ACC112 (cell line): ENCODE results near the gene RGS3.

Experiments
- H2AFZ ChIP-seq: fragments of 200-600 bp; sonication (generic); one replicate; pipeline ENCODE4 v1.6.0; 2017; ENCODE audit warnings: antibody characterized with exemption, low read length; ENCODE audit not compliant: unreplicated experiment
- H3K27ac ChIP-seq: fragments of 200-600 bp; sonication (generic); 2 replicates; pipeline ENCODE4 v1.5.1; 2014; ENCODE audit warnings: low read depth, mild to moderate bottlenecking, antibody characterized with exemption, low read length, moderate library complexity
- H3K27me3 ChIP-seq: fragments of 200-600 bp; sonication (generic); 2 replicates; pipeline ENCODE4 v1.6.1; 2014; ENCODE audit warnings: mild to moderate bottlenecking, antibody characterized with exemption, low read length, moderate library complexity, mixed read lengths; ENCODE audit not compliant: insufficient read depth
- H3K36me3 ChIP-seq: fragments of 200-600 bp; sonication (generic); 2 replicates; pipeline ENCODE4 v1.6.1; 2016; ENCODE audit warnings: mild to moderate bottlenecking, antibody characterized with exemption, low read length, moderate library complexity, mixed read lengths; ENCODE audit not compliant: insufficient read depth
- H3K4me1 ChIP-seq: fragments of 200-600 bp; sonication (generic); one replicate; pipeline ENCODE4 v1.6.1; 2016; ENCODE audit warnings: low read length, mixed read lengths; ENCODE audit not compliant: insufficient read depth, unreplicated experiment, control insufficient read depth
- H3K4me3 ChIP-seq: fragments of 200-600 bp; sonication (generic); 2 replicates; pipeline ENCODE4 v1.5.1; 2014; ENCODE audit warnings: mild to moderate bottlenecking, low read depth, low read length
- H3K79me2 ChIP-seq: fragments of 200-600 bp; sonication (generic); one replicate; pipeline ENCODE4 v1.6.0; 2016; ENCODE audit warnings: low read length; ENCODE audit not compliant: control insufficient read depth, unreplicated experiment, insufficient read depth

The RGS3 gene

DNA sequence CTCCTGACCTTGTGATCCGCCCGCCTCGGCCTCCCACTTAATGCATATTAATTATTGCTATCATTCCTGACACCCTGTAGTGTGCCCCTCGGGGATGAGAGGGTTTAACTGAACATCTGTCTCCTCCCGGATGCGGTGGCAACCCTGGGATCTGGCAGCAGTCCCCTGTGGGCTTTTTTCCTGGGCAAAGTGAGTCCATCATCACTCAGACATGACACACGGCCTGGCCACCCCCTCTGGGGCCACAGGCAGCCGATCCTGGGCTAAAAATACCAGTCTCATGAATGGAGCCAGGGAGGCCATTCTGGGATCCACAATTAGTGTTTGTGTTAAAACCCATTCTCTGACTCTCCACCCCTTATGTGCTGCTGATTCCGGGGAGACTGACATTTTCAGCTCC lies 161.2 kb downstream of the RGS3 start:
- Histone ChIP-seq H3K4me1 (peaks cover 51% of the 10 kb centered on the region), H3K27me3 (no peaks in the 10 kb centered on the region), H3K27ac (no peak overlapping the region; the same call in 1 of the 2 replicates), H3K79me2 (no peaks in the 10 kb centered on the region), H3K36me3 (no peaks in the 10 kb centered on the region), H2AFZ (no peak overlapping the region), H3K4me3 (no peak overlapping the region)

DNA sequence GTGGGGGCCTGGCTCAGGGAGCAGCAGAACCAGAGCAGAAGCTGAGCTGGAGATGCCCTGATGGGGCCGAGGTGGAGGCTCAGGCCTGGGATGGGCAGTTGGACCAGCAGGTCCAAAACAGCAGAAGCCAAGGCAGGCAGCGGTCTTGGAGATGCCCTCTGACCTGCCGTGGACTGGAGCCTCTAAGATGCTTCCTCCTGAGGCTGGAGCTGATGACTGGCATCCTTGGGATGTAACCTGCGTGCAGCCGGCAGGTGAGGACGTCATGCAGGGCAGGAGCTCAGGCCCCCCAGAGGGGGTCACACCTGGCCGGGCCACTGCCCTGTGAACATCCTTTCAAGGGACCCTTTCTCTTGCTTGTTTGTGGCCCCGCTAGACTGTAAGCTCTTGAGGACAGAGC lies 162.0 kb downstream of the RGS3 start:
- Histone ChIP-seq H3K79me2 (no peaks in the 10 kb centered on the region), H2AFZ (no peak overlapping the region), H3K27ac (no peak overlapping the region), H3K36me3 (no peaks in the 10 kb centered on the region), H3K27me3 (no peaks in the 10 kb centered on the region), H3K4me3 (no peak overlapping the region), H3K4me1 (peaks cover 43% of the 10 kb centered on the region)

DNA sequence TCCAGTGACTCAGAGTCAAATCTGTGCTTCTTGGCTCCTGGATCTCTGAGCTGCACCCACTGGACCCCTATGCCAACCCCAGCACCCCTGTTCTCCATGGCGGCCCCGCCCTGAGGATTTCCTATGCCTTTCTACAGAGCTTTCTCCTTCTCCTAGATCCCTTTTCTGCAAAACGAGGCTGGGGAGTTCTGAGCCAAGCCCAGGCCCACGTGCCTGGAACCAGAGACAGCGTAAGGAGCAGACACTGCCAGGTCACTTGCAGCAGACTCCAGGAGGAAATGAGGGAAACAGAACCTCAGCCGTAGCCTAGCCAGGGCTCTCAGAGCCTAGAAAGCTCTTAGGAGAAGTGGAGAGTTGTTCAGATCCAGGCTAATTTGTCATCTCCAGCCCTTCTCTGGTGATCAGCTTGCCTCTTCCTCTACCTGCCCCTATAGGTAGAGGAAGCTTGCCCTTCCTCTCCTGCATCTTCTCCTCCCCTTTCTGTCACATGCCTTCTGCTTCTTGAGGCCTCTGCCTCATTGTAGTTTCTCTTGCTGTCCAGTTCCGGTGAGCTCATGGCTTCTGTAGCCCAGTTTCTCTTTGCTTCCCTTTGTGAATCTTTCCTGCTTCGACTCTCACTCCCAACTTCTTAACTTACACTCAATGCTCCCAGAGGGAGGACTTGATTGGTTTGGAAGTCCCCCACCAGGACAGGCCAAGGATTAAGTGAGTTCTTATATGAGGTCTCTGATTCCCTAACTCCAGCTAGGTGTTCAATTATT lies 163.4 kb downstream of the RGS3 start:
- Histone ChIP-seq H3K4me3 (no peak overlapping the region), H3K27ac (no peak overlapping the region), H3K27me3 (no peaks in the 10 kb centered on the region), H3K4me1 (peaks cover 34% of the 10 kb centered on the region), H2AFZ (no peak overlapping the region), H3K36me3 (no peaks in the 10 kb centered on the region), H3K79me2 (no peaks in the 10 kb centered on the region)

DNA sequence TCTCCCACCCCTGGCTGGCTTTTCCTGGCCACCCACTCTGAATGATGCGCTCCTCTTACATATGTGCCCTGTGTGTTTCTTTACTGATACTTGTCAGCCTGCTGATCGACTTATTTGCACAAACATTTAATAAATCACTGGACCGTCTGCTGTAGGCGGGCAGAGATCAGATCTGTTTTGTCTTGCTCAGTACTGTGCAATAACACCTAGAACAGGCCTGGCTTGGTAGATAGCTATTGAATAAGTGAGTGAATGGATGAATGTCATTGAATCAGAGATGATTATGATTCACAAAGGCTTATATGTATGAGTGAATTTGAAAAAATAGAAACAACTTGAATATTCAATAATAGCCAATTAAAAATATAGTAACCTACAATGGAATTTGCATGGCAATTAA lies 165.1 kb downstream of the RGS3 start:
- H3K79me2 ChIP-seq: no peaks in the 10 kb centered on the region
- H3K27me3 ChIP-seq: no peaks in the 10 kb centered on the region
- H3K36me3 ChIP-seq: no peaks in the 10 kb centered on the region
- H3K4me3 ChIP-seq: no peak overlapping the region
- no peak overlapping the region for H2AFZ ChIP-seq
- H3K27ac ChIP-seq: no peak overlapping the region
- peaks cover 29% of the 10 kb centered on the region for H3K4me1 ChIP-seq

DNA sequence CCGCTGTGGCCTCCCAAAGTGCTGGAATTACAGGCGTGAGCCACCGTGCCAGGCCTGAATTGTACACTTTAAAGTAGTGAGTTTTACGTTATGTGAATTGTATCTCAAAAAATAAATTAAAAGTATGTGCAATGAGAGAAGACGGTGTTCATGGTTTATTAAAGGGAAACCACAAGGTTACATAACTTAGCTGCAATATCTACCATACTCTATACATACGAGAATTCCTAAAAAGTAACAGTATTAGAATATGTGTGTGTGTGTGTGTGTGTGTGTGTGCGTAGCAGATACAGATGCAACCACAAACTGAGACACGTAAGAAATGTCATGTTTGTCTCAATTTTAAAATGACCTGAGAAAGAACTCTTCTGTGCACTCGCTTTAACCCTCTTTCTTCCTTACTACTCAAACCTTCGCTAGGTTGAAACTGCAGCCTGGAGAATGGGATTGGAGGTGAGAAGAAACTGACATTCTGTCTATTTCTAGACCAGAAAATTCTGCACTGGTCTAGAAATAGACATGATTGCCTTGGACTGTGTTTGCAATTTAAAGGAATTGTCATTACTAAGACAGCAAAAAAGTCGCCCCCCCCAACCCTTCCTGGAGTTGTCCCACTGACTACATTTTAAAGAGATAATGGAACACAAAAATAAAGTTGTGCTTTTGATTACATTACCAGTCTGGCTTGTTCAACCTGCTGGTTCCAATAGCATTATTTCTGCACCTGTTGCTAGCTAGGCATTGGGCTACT lies 167.0 kb downstream of the RGS3 start:
- Histone ChIP-seq H3K36me3 (no peaks in the 10 kb centered on the region), H3K79me2 (no peaks in the 10 kb centered on the region), H2AFZ (no peak overlapping the region), H3K4me3 (no peak overlapping the region), H3K4me1 (peaks cover 16% of the 10 kb centered on the region), H3K27ac (no peak overlapping the region), H3K27me3 (no peaks in the 10 kb centered on the region)

DNA sequence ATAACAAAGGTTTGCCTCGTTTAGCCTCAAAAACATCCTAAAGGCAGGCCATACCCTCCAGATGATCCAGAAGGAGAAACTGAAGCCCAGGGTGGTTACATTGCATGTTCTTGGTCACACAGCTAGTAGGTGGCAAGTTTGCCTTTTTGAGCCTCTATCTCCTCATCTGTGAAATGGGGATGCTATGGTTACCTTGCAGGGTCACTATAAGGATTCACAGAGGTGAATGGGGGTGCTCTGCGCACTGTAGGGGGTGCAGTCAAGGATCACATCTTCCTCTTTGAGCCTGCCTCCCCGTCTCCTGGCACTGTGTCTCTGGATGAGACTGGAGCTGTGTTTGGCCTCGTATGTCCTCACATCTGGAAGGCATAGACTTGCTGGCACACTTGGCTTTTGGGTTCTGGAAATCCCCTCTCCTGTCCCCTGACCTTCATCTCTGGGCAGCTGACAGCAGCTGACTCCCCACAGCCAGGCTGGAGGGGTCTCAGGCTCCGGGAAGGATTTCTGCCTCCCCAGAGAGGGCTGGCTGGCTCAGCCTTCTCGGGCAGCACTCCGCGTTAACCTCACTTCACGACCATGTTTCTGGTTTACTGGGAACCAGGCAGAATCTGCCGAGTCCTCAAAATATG lies 167.7 kb downstream of the RGS3 start:
- H2AFZ ChIP-seq: no peak overlapping the region
- H3K4me3 ChIP-seq: no peak overlapping the region
- H3K79me2 ChIP-seq: no peaks in the 10 kb centered on the region
- no peaks in the 10 kb centered on the region for H3K36me3 ChIP-seq
- H3K4me1 ChIP-seq: peaks cover 16% of the 10 kb centered on the region
- no peaks in the 10 kb centered on the region for H3K27me3 ChIP-seq
- H3K27ac ChIP-seq: no peak overlapping the region

DNA sequence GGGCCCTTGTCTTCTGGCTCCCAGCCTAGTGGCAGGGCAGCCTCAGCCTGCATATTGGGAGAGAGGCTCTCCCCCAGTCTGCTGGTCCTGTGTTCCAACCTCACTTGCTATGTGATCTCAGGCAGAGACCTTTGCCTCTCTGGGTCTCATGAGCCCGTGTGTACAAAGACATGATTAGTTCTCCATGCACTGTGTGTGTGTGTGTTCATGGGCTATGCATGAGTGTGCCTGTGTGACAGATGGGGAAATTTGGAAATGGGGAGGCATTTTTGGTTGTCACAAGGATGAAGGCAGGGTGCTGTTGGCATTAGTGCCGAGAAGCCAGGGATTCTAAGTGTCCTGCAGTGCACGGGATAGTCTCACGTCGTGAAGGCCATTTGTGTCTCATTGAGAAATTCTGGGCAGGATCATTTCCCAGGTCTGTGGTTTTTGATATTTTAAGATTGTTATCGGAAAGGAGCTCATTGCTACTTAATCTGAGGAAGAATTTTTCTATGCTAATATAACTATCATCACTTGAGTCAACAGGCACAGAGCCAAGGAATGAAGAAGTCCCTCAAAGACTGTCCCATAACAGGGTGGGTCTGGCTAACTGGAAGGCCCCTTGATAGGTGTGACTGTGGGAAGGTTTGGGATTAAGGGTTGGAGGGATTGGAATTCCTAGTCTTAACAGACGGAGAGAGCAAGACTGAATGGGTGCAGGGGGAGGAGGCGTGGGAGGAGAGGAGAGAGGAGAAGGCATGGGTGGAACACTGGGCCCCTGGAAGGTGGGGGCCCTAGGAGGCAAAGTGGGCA lies 168.5 kb downstream of the RGS3 start:
- Histone ChIP-seq H3K27ac (no peak overlapping the region), H3K4me1 (peaks cover 16% of the 10 kb centered on the region), H3K4me3 (no peak overlapping the region), H3K36me3 (no peaks in the 10 kb centered on the region), H3K79me2 (no peaks in the 10 kb centered on the region), H2AFZ (no peak overlapping the region), H3K27me3 (no peaks in the 10 kb centered on the region)

DNA sequence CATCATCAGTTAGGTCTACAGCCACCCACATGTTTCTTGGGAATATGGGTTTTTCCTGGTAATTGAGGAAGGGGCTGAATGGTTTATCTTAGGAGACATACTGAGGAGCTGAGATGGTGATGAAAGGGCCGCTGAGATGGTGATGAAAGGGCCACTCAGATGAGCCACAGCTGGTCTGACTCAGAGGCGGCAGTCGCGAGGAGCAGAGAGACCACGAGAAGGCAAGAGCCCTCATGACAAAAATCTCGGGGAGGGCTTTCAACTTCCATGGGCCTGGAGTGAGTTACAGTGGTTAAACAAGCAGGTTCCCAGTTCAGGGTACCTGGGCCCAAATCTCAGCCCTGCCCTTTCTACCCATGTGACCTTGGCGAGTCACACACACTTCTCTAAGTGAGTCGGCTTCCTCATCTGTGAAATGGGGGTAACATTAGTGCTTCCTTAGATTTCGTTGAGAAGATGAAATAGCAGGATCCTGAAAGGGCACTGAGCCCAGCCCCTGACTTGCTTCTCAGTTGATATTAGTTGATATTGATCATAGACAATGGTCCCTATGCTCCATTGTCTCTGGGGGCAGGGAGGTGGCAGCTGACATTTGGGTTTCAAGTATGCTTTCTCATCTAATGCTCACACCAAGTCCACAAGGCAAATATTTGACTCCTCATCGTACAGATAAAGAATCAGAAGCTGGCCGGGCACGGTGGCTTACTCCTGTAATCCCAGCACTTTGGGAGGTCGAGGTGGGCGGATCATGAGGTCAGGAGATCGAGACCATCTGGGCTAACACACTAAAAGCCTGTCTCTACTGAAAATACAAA lies 169.5 kb downstream of the RGS3 start:
- H3K27me3 ChIP-seq: no peaks in the 10 kb centered on the region
- H3K27ac ChIP-seq: no peak overlapping the region
- H3K79me2 ChIP-seq: no peaks in the 10 kb centered on the region
- H3K4me1 ChIP-seq: peaks cover 16% of the 10 kb centered on the region
- H2AFZ ChIP-seq: no peak overlapping the region
- H3K4me3 ChIP-seq: no peak overlapping the region
- no peaks in the 10 kb centered on the region for H3K36me3 ChIP-seq

DNA sequence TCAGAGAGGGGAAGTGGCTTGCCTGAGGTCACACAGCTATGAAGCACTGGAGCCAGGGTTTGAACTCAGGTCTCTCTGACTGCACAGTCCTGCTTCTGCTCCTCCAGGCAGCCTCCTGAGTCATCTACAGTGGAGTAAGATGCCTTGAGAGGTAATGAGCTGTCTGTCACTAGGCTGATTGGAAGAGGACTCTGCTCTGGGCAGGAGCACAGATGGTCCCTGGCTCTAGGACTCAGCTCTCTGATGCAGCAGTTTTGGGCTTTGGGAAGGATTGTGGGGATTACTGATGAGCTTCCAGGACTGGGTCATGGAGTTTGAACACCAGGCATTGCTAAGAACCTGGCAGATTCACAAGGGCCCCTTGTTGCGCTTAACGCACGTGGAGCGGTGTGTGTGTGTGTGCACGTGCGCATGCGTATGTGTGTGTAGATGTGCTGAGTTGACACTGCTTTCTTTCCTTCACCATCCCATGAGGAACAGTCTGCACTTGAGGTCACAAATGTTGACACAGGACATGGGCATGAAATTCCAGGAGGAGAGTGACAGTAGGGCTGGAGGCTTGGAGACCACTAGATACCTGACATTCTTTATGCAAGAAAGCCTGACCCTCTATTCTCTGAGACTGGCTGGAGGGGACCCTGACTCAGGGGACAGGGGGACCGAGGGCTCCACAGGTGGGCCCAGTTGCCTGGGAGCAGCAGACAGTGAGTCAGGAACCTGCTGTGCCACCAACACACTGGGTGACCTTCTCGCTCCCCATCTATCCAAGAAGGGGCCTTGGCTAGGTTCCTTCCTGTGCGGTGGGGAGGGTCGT lies 170.5 kb downstream of the RGS3 start:
- H3K4me3 ChIP-seq: no peak overlapping the region
- H3K27ac ChIP-seq: no peak overlapping the region
- H3K36me3 ChIP-seq: no peaks in the 10 kb centered on the region
- no peak overlapping the region for H2AFZ ChIP-seq
- H3K27me3 ChIP-seq: no peaks in the 10 kb centered on the region
- no peaks in the 10 kb centered on the region for H3K79me2 ChIP-seq
- peaks cover 16% of the 10 kb centered on the region for H3K4me1 ChIP-seq
